Stomach smooth muscle (tissue), 2 donors: ENCODE results near the gene FAM117A.

Source experiments
- H3K27ac ChIP-seq: one replicate; pipeline ENCODE4 v1.7.0; 2013; ENCODE audit warnings: mild to moderate bottlenecking, low read length, inconsistent platforms
- H3K27me3 ChIP-seq, 2 donors: one replicate each; pipeline ENCODE4 v1.7.0; 2013; ENCODE audit warnings: low read length in 2 of 2; ENCODE audit not compliant: insufficient read depth in 2 of 2, control insufficient read depth in 1 of 2
- H3K36me3 ChIP-seq, 2 donors: one replicate each; pipeline ENCODE4 v1.7.0; 2013; ENCODE audit warnings: low read length in 2 of 2; ENCODE audit not compliant: control insufficient read depth in 2 of 2, insufficient read depth in 2 of 2
- H3K4me1 ChIP-seq: one replicate; pipeline ENCODE4 v1.7.0; 2013; ENCODE audit warnings: low read length; ENCODE audit not compliant: control insufficient read depth, insufficient read depth
- H3K4me3 ChIP-seq, 2 donors: one replicate each; pipeline ENCODE4 v1.7.0; 2013; ENCODE audit warnings: low read length in 2 of 2
- H3K9ac ChIP-seq, 2 donors: one replicate each; pipeline ENCODE4 v1.7.0; 2013; ENCODE audit warnings: low read length in 2 of 2, mild to moderate bottlenecking in 1 of 2
- H3K9me3 ChIP-seq, 2 donors: one replicate each; pipeline ENCODE4 v1.7.0; 2013; ENCODE audit warnings: low read length in 2 of 2; ENCODE audit not compliant: control insufficient read depth in 2 of 2
- donor health status: healthy.
- donor health status: Pancreatic carcinoma.

FAM117A gene

GRCh38 chr17:49691086-49691676 lies 72.8 kb downstream of the FAM117A start:
- H3K27ac ChIP-seq = peak overlapping the region; percentile 99
- H3K27me3 ChIP-seq = no peaks in the 10 kb centered on the region
- H3K4me1 ChIP-seq = peaks cover 35% of the 10 kb centered on the region
- no peaks in the 10 kb centered on the region for H3K36me3 ChIP-seq
- peak overlapping the region; percentile 55 to 59 for H3K4me3 ChIP-seq
- no peaks in the 10 kb centered on the region for H3K9me3 ChIP-seq
- H3K9ac ChIP-seq = peak overlapping the region; percentile 85 to 94

GRCh38 chr17:49690256-49690655 lies 73.7 kb downstream of the FAM117A start:
- H3K36me3 ChIP-seq = no peaks in the 10 kb centered on the region
- H3K27me3 ChIP-seq = no peaks in the 10 kb centered on the region
- H3K4me3 ChIP-seq = no peak overlapping the region
- peak overlapping the region; percentile 55 for H3K27ac ChIP-seq
- no peaks in the 10 kb centered on the region for H3K9me3 ChIP-seq
- peaks cover 35% of the 10 kb centered on the region for H3K4me1 ChIP-seq
- no peak overlapping the region for H3K9ac ChIP-seq

- no peaks in the 10 kb centered on the region for H3K36me3 ChIP-seq
- H3K4me3 ChIP-seq = no peak overlapping the region
- H3K9me3 ChIP-seq = no peaks in the 10 kb centered on the region
- H3K9ac ChIP-seq = no peak overlapping the region
- peak overlapping the region; percentile 71 for H3K27ac ChIP-seq
- peaks cover 29% of the 10 kb centered on the region for H3K4me1 ChIP-seq
- no peaks in the 10 kb centered on the region for H3K27me3 ChIP-seq
Measured at GRCh38 chr17:49688848-49689247, 75.1 kb downstream of the FAM117A start.

- no peak overlapping the region for H3K9ac ChIP-seq
- H3K27ac ChIP-seq = peak overlapping the region; percentile 71
- H3K36me3 ChIP-seq = no peaks in the 10 kb centered on the region
- no peak overlapping the region for H3K4me3 ChIP-seq
- no peaks in the 10 kb centered on the region for H3K9me3 ChIP-seq
- H3K27me3 ChIP-seq = no peaks in the 10 kb centered on the region
- H3K4me1 ChIP-seq = peaks cover 29% of the 10 kb centered on the region
Measured at GRCh38 chr17:49687878-49688491, 75.9 kb downstream of the FAM117A start.

- Histone ChIP-seq H3K9me3 (no peaks in the 10 kb centered on the region), H3K27ac (no peak overlapping the region), H3K4me1 (peaks cover 2% of the 10 kb centered on the region), H3K36me3 (no peaks in the 10 kb centered on the region), H3K4me3 (no peak overlapping the region), H3K27me3 (no peaks in the 10 kb centered on the region), H3K9ac (no peak overlapping the region)
Measured at GRCh38 chr17:49681106-49681979, 82.6 kb downstream of the FAM117A start.

GRCh38 chr17:49680314-49680713 lies 83.6 kb downstream of the FAM117A start:
- Histone ChIP-seq H3K27me3 (no peaks in the 10 kb centered on the region), H3K36me3 (no peaks in the 10 kb centered on the region), H3K9ac (no peak overlapping the region), H3K9me3 (no peaks in the 10 kb centered on the region), H3K4me1 (peaks cover 11% of the 10 kb centered on the region), H3K27ac (no peak overlapping the region), H3K4me3 (no peak overlapping the region)

- H3K27me3 ChIP-seq = no peaks in the 10 kb centered on the region
- no peaks in the 10 kb centered on the region for H3K9me3 ChIP-seq
- peaks cover 15% of the 10 kb centered on the region for H3K4me1 ChIP-seq
- peak within 1 kb of the TSS; percentile 99 for H3K27ac ChIP-seq
- H3K36me3 ChIP-seq = no peaks in the 10 kb centered on the region
- H3K9ac ChIP-seq = peak within 1 kb of the TSS; percentile 84 to 99
- peak within 1 kb of the TSS; percentile 79 to 97 for H3K4me3 ChIP-seq
Measured at GRCh38 chr17:49677933-49678847, 85.7 kb downstream of the FAM117A start, which contains the start of gene SPOP. SPOP (minus strand) TSS chr17:49678097; CDS start chr17:49622810, 55,287 bp downstream.

GRCh38 chr17:49677134-49677932 lies 86.6 kb downstream of the FAM117A start:
- Histone ChIP-seq H3K36me3 (no peaks in the 10 kb centered on the region), H3K4me1 (peaks cover 15% of the 10 kb centered on the region), H3K9ac (peak overlapping the region; percentile 84 to 99), H3K9me3 (no peaks in the 10 kb centered on the region), H3K27me3 (no peaks in the 10 kb centered on the region), H3K4me3 (peak overlapping the region; percentile 79 to 97), H3K27ac (peak overlapping the region; percentile 99)

- Histone ChIP-seq H3K4me1 (peaks cover 15% of the 10 kb centered on the region), H3K4me3 (peak overlapping the region; percentile 79 to 97), H3K9ac (peak overlapping the region; percentile 84 to 99), H3K27me3 (no peaks in the 10 kb centered on the region), H3K9me3 (no peaks in the 10 kb centered on the region), H3K36me3 (no peaks in the 10 kb centered on the region), H3K27ac (peak overlapping the region; percentile 99)
Measured at GRCh38 chr17:49676276-49676868, 87.6 kb downstream of the FAM117A start.
